Liver (tissue), 9 donors: ENCODE measurements around the gene LRRC47. TPM values are rescaled to one million over a fixed set of nuclear protein-coding genes. Genes with fewer than 3 reads are reported as not detected.

Experiments used
- DNase-seq: peaks from one replicate; pipeline ENCODE4 v3.0.0-alpha.2; 2017; ENCODE audit warnings: low spot score
- H3K27ac ChIP-seq, 2 donors: one replicate each; pipeline ENCODE4 v1.7.0; 2013; ENCODE audit warnings: inconsistent platforms in 2 of 2, low read length in 2 of 2, control low read depth in 1 of 2, low read depth in 1 of 2, mild to moderate bottlenecking in 1 of 2
- H3K27me3 ChIP-seq, 4 donors: one replicate each; pipeline versions ENCODE4 v1.6.1 to v1.7.0; 2013; ENCODE audit warnings: low read length in 3 of 4, inconsistent platforms in 1 of 4, mild to moderate bottlenecking in 1 of 4, moderate library complexity in 1 of 4; ENCODE audit not compliant: control insufficient read depth in 4 of 4, insufficient read depth in 4 of 4
- H3K36me3 ChIP-seq, 4 donors: one replicate each; pipeline versions ENCODE4 v1.6.1 to v1.7.0; 2013; ENCODE audit warnings: low read length in 3 of 4, mild to moderate bottlenecking in 3 of 4, low read depth in 1 of 4, moderate library complexity in 1 of 4; ENCODE audit not compliant: control insufficient read depth in 4 of 4, insufficient read depth in 3 of 4
- H3K4me1 ChIP-seq, 4 donors: one replicate each; pipeline versions ENCODE4 v1.6.1 to v1.7.0; 2013; ENCODE audit warnings: low read length in 3 of 4, mild to moderate bottlenecking in 3 of 4, moderate library complexity in 1 of 4; ENCODE audit not compliant: control insufficient read depth in 4 of 4, insufficient read depth in 4 of 4
- H3K4me3 ChIP-seq, 3 donors: one replicate each; pipeline versions ENCODE4 v1.6.1 to v1.7.0; 2013; ENCODE audit warnings: low read length in 3 of 3, control low read depth in 1 of 3, low read depth in 1 of 3, mild to moderate bottlenecking in 1 of 3
- H3K9ac ChIP-seq, 2 donors: one replicate each; pipeline ENCODE4 v1.7.0; 2013; ENCODE audit warnings: low read length in 2 of 2, mild to moderate bottlenecking in 2 of 2, moderate library complexity in 2 of 2, control low read depth in 1 of 2, low read depth in 1 of 2
- H3K9me3 ChIP-seq, 4 donors: one replicate each; pipeline versions ENCODE4 v1.6.1 to v1.7.0; 2013; ENCODE audit warnings: low read length in 3 of 4; ENCODE audit not compliant: control insufficient read depth in 4 of 4
- EGR1 ChIP-seq, 2 donors: IDR thresholded peaks; 2 replicates each; pipeline ENCODE4 v1.6.1; 2016 to 2018; ENCODE audit warnings: antibody characterized with exemption in 2 of 2, low read depth in 2 of 2
- FOXA1 ChIP-seq: IDR thresholded peaks from 2 replicates; pipeline ENCODE4 v1.6.1; 2016; ENCODE audit warnings: antibody characterized with exemption
- FOXA2 ChIP-seq: IDR thresholded peaks from 2 replicates; pipeline ENCODE4 v1.6.1; 2016; ENCODE audit warnings: antibody characterized with exemption
- HNF4A ChIP-seq, 2 donors: conservative IDR thresholded peaks; 2 replicates each; pipeline ENCODE4 v1.6.1; 2016; ENCODE audit warnings: antibody characterized with exemption in 2 of 2, mild to moderate bottlenecking in 2 of 2
- HNF4G ChIP-seq: IDR thresholded peaks from 2 replicates; pipeline ENCODE4 v1.6.1; 2016; ENCODE audit warnings: antibody characterized with exemption
- NR2F2 ChIP-seq: IDR thresholded peaks from 2 replicates; pipeline ENCODE4 v1.6.1; 2016; ENCODE audit warnings: antibody characterized with exemption
- RAD21 ChIP-seq, 2 donors: IDR thresholded peaks; 2 replicates each; pipeline ENCODE4 v1.6.1; 2016; ENCODE audit warnings: antibody characterized with exemption in 2 of 2, mild to moderate bottlenecking in 2 of 2
- RXRA ChIP-seq, 2 donors: IDR thresholded peaks; 2 replicates each; pipeline ENCODE4 v1.6.1; 2017 to 2018; ENCODE audit warnings: antibody characterized with exemption in 2 of 2, mild to moderate bottlenecking in 1 of 2
- SP1 ChIP-seq: IDR thresholded peaks from 2 replicates; pipeline ENCODE4 v1.6.1; 2018; ENCODE audit warnings: antibody characterized with exemption, mild to moderate bottlenecking
- YY1 ChIP-seq: IDR thresholded peaks from 2 replicates; pipeline ENCODE4 v1.6.1; 2016; ENCODE audit warnings: antibody characterized with exemption, mild to moderate bottlenecking
- WGBS: extraction: QIAGEN DNeasy Blood & Tissue Kit; methylation state at CpG from one replicate; pipeline ENCODE4 v1.1.7; 2013; 5-methylcytosine and 5-hydroxymethylcytosine counted together
- polyA plus RNA-seq, 2 donors: library from polyadenylated mRNA; stranded (reverse) in 1 of 2; unstranded in 1 of 2; fragments of 200-250 nt in 1 of 2; fragments of >200 nt in 1 of 2; fragmentation: Nextera tagmentation in 1 of 2; extraction: Ambion mirVana in 1 of 2; gene quantifications; one replicate each; pipeline versions ENCODE4 v1.2.1 to v1.2.3, GENCODE V29; 2013 to 2015
- total RNA-seq, 2 donors: library from RNA; depleted of rRNA; stranded (reverse); fragments of >200 nt; gene quantifications; one replicate each; pipeline ENCODE4 v1.2.3, GENCODE V29; 2014
- TF ChIP-seq, protein P1 (sequence below): IDR thresholded peaks from 2 replicates; pipeline ENCODE4 v1.6.1; 2016; ENCODE audit warnings: antibody characterized with exemption
- TF ChIP-seq, protein P2 (sequence below): IDR thresholded peaks from 2 replicates; pipeline ENCODE4 v1.6.1; 2016; ENCODE audit warnings: antibody characterized with exemption
- TF ChIP-seq, protein P3 (sequence below): IDR thresholded peaks from 2 replicates; pipeline ENCODE4 v1.6.1; 2016; ENCODE audit warnings: antibody characterized with exemption
- TF ChIP-seq, protein P4 (sequence below): IDR thresholded peaks from 2 replicates; pipeline ENCODE4 v1.6.1; 2016; ENCODE audit warnings: antibody characterized with exemption, mild to moderate bottlenecking
- TF ChIP-seq, protein P5 (sequence below): fragments of 150-350 bp; IDR thresholded peaks from 2 replicates; pipeline ENCODE4 v1.5.1; 2017; ENCODE audit warnings: improper control_type of control experiment, low read depth, low read length; ENCODE audit not compliant: missing input control
- donor health status: healthy.
- donor health status: healthy.
- donor health status: healthy.
- donor health status: healthy.
- donor health status: healthy.

The LRRC47 gene
- total and polyA plus RNA-seq, 4 donors, result 8.7 to 23.8 (median 15.4) TPM

DNA sequence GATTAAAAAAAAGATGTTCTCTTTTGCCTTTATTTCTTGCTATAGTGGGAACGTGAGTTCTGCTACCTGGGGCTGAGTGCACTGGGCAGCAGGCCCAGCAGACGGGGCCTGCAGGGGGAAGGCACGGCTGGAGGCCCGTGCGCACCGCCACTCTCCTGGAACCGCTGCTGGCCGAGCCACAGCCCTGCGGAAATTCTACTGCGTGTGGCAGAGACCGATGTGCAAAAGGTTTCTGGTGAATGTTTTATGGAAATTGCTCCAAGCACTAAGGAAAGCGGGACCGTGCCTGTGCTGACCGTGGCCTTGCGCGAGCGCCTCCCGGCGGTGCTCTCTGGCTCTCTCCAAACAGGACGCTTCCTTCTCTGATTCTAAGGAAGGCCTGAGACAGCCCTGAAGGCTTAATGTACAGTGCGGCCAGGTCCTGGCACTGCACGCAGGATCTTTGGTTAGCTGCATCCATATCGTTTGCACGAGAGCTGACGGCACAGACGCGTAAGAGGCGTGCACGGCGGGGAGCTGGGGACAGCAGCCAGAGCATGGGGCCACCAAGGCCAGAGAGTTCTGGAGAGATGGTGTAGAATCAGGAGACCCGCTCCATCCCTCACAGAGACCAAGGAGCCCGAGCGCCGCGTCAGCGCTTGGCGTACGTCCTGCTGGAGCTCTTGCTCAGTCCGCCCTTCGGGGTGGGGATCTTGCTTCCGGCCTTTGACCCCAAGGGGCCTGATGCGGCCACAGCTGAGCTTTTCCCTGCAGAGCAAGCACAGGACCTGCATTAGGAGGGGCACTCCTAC is 18.7 kb upstream of the LRRC47 start:
- no peaks in the 10 kb centered on the region for H3K9me3 ChIP-seq
- peaks cover 3 to 31% (median 10%) of the 10 kb centered on the region in 4 donors for H3K36me3 ChIP-seq
- DNase-seq, result no peak
- no peak overlapping the region for H3K4me3 ChIP-seq
- TF ChIP-seq, protein P1, sequence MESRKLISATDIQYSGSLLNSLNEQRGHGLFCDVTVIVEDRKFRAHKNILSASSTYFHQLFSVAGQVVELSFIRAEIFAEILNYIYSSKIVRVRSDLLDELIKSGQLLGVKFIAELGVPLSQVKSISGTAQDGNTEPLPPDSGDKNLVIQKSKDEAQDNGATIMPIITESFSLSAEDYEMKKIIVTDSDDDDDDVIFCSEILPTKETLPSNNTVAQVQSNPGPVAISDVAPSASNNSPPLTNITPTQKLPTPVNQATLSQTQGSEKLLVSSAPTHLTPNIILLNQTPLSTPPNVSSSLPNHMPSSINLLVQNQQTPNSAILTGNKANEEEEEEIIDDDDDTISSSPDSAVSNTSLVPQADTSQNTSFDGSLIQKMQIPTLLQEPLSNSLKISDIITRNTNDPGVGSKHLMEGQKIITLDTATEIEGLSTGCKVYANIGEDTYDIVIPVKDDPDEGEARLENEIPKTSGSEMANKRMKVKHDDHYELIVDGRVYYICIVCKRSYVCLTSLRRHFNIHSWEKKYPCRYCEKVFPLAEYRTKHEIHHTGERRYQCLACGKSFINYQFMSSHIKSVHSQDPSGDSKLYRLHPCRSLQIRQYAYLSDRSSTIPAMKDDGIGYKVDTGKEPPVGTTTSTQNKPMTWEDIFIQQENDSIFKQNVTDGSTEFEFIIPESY, result no peak
- TF ChIP-seq RAD21 (IDR thresholded peaks at IDR 0.05), result no peak
- TF ChIP-seq, protein P2, sequence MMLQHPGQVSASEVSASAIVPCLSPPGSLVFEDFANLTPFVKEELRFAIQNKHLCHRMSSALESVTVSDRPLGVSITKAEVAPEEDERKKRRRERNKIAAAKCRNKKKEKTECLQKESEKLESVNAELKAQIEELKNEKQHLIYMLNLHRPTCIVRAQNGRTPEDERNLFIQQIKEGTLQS, result no peak
- TF ChIP-seq YY1, result no peak
- TF ChIP-seq NR2F2, result no peak
- no peak for TF ChIP-seq FOXA1
- no peak for TF ChIP-seq EGR1 (IDR thresholded peaks at IDR 0.05; ENCODE audit: low read depth in 2 of 2)
- TF ChIP-seq, protein P3, sequence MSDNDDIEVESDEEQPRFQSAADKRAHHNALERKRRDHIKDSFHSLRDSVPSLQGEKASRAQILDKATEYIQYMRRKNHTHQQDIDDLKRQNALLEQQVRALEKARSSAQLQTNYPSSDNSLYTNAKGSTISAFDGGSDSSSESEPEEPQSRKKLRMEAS, result no peak
- TF ChIP-seq FOXA2, result no peak
- TF ChIP-seq HNF4G, result no peak
- no peak for TF ChIP-seq SP1
- TF ChIP-seq HNF4A (conservative IDR thresholded peaks at IDR 0.05), result no peak
- no peak for TF ChIP-seq RXRA (IDR thresholded peaks at IDR 0.05)
- H3K9ac ChIP-seq, result no peak overlapping the region
- H3K4me1 ChIP-seq, result no peaks in the 10 kb centered on the region
- WGBS, result 94% methylated on average over 42 of the region's 42 CpGs
- H3K27ac ChIP-seq, result no peak overlapping the region
- H3K27me3 ChIP-seq, result no peaks in the 10 kb centered on the region

DNA sequence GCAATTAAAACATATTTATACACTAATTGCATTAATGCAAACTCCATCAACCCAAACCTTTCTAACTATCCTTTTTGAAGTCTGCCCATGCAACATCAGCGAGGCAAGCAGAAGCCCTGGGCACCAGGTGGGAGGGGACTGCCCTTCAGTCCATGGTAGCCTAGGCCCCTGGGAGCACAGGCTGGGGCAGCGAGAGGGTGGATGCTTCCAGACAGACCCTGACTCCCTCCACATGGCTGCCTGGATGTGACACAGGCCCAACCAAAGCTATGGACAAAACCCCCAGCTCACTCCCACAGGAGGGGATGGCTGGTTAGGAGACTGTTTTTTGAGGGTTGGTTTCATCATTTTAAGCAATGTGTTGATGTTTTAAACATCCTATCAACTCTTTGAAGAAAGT is 17.8 kb upstream of the LRRC47 start:
- DNase-seq, result no peak
- no peaks in the 10 kb centered on the region for H3K9me3 ChIP-seq
- H3K4me1 ChIP-seq, result no peaks in the 10 kb centered on the region
- over 99% methylated on average over 2 of the region's 2 CpGs for WGBS
- TF ChIP-seq, protein P4, sequence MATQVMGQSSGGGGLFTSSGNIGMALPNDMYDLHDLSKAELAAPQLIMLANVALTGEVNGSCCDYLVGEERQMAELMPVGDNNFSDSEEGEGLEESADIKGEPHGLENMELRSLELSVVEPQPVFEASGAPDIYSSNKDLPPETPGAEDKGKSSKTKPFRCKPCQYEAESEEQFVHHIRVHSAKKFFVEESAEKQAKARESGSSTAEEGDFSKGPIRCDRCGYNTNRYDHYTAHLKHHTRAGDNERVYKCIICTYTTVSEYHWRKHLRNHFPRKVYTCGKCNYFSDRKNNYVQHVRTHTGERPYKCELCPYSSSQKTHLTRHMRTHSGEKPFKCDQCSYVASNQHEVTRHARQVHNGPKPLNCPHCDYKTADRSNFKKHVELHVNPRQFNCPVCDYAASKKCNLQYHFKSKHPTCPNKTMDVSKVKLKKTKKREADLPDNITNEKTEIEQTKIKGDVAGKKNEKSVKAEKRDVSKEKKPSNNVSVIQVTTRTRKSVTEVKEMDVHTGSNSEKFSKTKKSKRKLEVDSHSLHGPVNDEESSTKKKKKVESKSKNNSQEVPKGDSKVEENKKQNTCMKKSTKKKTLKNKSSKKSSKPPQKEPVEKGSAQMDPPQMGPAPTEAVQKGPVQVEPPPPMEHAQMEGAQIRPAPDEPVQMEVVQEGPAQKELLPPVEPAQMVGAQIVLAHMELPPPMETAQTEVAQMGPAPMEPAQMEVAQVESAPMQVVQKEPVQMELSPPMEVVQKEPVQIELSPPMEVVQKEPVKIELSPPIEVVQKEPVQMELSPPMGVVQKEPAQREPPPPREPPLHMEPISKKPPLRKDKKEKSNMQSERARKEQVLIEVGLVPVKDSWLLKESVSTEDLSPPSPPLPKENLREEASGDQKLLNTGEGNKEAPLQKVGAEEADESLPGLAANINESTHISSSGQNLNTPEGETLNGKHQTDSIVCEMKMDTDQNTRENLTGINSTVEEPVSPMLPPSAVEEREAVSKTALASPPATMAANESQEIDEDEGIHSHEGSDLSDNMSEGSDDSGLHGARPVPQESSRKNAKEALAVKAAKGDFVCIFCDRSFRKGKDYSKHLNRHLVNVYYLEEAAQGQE, result no peak
- TF ChIP-seq, protein P5, sequence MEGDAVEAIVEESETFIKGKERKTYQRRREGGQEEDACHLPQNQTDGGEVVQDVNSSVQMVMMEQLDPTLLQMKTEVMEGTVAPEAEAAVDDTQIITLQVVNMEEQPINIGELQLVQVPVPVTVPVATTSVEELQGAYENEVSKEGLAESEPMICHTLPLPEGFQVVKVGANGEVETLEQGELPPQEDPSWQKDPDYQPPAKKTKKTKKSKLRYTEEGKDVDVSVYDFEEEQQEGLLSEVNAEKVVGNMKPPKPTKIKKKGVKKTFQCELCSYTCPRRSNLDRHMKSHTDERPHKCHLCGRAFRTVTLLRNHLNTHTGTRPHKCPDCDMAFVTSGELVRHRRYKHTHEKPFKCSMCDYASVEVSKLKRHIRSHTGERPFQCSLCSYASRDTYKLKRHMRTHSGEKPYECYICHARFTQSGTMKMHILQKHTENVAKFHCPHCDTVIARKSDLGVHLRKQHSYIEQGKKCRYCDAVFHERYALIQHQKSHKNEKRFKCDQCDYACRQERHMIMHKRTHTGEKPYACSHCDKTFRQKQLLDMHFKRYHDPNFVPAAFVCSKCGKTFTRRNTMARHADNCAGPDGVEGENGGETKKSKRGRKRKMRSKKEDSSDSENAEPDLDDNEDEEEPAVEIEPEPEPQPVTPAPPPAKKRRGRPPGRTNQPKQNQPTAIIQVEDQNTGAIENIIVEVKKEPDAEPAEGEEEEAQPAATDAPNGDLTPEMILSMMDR, result no peak
- H3K36me3 ChIP-seq, result peaks cover 3 to 27% (median 9%) of the 10 kb centered on the region in 4 donors
- H3K9ac ChIP-seq, result no peak overlapping the region
- H3K27ac ChIP-seq, result no peak overlapping the region
- no peaks in the 10 kb centered on the region for H3K27me3 ChIP-seq
- no peak overlapping the region for H3K4me3 ChIP-seq
